Measurements from ENCODE around the gene COL6A2.

Gene COL6A2

DNA sequence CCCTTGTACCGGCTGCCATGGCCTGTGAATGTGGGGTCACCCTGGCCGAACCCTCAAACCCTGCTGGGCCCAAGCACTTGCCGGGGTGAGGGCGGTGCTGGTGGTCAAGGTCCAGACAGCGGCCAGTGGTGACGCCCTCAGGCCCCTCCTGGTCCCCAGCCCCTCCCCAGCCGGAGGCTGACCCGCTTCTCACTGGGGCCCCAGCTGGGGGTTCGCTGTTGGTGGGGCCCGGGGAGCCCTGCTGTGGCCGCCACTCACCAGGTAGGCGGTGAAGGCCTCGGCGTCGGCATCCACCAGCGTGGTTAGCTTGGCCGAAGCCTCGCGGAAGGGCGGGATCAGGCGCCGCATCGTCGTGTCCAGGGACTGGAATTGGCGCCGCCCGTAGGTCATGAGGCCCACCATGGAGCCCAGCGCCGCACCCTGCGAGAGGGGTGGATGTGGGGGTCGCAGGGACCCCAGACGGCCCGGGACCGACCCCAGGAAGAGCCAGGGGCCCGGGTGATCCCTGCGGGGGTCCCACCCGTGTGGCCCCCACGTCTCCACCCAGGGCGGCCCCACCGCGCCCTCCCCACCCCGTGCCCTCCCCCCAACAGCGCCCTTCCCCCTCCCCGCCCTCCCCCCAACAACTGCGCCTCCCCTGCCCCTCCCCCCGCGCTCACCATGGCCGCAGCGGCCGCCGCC is 47.4 kb downstream of the COL6A2 start:
- no peak for DNase-seq

DNA sequence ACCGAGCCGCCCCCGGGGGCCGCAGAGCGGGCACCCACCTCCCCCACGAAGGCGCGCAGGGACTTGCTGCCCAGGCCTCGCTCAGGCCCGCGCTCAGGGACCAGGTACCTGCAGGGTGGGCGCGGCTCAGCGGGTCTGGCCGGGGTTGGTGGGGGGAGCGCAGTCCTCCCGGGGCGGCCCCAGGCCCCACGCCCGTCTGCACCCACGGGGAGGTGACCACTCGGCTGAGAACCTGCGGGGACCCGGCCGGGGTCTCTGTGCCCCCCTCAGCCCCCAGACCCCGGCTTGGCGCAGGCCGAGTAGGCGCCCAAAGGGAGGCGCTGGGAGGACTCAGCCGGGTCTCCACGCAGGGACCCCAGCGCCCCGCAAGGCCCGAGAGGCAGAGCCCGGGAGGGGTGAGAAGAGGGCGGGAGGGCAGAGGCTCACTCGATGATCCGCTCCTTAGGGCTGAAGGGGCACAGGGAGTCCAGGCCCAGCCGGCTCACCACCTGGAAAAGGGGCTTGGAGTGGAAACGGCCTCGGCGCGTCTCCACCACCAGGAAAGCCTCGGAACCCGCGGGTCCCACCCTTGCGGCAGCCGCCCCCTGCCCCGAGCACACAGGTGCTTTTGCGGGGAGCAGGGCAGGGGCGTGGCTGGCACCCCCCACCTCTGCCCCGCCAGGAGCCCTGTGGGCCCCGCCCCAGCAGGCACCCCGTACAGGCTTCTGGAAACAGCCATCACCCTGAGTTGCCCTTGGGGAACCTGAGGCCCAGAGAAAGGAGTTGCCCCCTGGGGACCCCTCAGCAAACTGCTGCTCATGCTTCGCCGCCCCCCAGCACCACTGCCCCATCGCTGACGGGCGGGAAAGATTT is 48.2 kb downstream of the COL6A2 start:
- no peak for DNase-seq

DNA sequence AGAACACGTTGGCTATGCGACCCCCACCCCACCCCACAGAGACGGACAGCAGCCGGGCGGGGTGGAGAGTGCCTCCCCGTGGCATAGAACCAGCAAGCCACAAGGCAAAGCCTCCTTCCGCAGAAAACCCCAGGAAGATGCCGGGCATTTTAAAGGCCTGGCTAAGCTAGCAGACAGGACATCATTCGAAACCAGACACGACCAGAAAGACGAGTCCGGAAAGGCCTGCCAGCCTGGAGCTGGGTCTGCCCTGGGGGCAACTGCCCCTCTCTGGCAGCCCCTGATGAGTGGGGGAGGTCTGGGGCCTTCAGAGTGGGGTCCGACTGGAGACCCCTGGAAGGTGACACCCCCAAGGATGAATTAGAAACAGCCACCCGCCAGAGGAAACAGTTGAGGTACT is 48.9 kb downstream of the COL6A2 start:
- DNase-seq = no peak

GRCh38 chr21:46147429-46147828 is 49.5 kb downstream of the COL6A2 start:
- peak in 1 of 2 donors; percentile 66 for DNase-seq

DNA sequence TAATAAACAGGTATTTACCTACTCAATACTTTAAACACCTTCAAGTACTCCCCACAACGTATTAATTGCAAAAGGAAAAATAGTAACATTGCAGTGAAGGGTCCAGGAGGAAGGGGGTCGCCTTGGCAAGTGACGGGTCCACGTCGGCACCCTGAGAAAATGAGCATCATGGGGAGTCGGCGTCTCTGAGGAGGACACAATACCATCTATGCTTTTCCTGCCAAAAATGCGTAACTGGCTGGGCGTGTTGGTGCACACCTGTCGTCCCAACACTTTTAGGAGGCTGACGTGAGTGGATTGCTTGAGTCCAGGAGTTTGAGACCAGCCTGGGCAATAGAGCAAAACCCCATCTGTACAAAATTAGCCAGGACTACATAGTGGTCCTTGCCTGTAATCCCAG is 50.2 kb downstream of the COL6A2 start:
- DNase-seq = no peak

DNA sequence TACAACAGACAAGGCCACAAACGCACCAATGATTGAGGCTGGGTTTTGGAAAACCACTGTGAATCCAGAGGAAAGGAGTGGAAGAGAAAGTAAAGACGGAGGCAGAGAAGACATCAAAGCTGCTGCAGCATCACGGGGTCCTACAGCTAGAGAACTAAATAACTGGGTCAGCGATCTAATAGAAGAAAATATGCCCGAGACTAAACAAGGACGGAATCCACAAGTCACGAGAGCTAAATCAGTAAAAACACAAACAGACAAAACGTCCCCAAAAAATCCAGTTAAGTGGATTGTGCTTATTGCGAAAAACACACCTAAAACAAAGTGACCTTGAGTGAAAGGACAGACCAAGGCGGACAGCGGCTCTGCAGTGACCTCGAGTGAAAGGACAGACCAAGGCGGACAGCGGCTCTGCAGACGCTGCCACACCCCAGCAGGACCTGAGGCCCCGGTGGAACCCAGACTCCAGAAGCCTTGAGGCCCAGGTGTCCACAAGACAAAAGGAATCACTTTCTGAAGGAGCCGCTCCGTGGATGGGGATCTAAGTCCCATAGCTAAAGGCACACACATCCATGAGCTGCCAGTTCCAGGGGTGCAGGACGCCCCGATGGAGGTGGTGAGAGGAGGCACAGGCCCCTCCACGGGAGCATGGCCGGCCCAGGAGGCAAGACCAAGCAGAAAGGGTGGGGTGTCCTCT is 51.4 kb downstream of the COL6A2 start:
- no peak for DNase-seq

- DNase-seq = no peak
Observed at GRCh38 chr21:46150073-46150472, 52.2 kb downstream of the COL6A2 start.

GRCh38 chr21:46150491-46151121 is 52.7 kb downstream of the COL6A2 start:
- no peak for DNase-seq

GRCh38 chr21:46151261-46151988 is 53.5 kb downstream of the COL6A2 start:
- no peak for DNase-seq

DNA sequence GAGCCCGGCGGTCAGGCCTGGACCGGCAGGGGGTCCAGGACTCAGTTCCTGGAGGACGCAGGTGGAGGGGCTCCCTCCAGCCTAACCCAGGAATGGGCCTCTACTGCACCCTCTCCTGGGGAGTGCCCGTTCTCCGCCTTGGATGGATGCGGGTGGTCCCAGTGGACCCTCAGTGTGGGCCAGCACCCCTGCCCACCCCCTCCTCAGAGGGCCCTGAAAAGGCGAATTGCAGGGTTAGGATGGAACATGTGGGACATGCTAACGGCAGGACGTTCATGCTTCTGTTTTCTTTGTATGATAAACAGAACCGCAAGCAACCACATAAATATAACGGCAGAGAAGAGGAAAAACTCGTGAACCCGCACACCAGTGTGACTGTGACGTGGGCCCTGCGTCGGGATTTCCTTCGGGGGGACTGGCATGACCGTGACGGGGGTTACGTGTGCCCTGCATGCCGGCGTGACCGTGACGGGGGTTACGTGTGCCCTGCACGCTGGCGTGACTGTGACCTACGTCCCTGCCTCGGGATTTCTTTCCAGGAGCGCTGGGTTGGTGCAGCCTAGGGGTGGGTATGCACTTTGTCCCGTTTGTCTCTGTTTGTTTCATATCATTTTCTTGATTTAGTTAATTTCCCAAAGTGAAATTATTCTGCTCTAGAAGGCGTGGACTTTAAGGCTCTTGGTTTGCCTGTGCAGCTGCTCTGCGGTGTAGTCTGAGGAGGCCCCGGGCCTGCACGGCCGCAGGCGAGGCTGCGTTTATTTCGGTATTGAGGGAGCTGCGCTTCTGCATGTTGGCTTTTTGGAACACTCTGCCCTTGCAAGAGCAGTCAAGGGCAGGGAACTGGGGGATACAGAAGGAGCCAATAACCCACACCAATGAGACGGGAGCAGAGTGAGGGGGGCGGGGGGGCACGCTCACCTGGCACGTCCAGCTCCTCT is 54.3 kb downstream of the COL6A2 start:
- DNase-seq = no peak

GRCh38 chr21:46152927-46153246 is 55.0 kb downstream of the COL6A2 start:
- no peak for DNase-seq

DNA sequence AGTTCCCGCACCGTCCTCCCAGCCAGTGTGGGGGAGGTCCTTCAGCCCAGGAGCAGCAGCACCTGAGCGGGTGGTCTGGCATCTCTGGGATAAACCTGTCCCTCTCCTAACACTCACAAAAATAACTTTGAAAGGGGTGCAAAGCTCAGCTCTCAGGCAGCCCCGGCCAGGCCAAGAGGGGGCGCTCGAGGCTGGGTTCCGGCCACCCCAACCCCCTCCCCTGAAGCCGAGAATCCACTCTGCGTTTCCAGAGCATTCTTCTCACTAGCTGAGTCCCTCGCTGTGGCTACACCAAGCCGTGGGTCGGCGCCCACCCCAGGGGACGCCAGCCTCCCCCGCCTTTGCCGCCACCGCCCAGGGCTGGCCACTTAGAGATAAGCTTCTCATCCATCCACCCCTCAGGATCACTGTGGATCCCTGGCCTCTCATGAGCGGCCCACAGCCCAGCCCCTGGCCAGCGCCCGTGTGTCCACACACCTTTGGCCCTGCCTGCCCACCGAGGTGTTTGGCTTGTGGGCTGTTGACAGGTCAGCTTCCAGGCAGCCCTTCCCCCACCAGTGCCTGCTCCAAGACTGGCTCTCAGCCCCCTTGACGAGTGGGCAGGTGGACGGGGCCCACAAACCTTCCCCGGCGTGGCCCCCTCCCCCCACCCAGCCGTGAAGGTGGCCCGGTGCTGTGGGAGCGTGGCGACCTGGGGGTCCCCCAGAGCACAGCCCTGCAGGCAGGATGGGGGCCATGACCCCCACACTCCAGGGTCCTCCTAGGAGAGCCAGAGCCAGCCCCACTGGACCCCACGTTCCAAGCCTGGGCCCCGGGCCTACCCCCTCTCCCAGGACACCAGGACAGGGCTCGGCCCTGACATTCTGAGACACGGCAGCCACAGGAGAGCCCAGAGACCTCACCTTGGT is 55.6 kb downstream of the COL6A2 start:
- DNase-seq = peak; percentile 18 to 48

DNA sequence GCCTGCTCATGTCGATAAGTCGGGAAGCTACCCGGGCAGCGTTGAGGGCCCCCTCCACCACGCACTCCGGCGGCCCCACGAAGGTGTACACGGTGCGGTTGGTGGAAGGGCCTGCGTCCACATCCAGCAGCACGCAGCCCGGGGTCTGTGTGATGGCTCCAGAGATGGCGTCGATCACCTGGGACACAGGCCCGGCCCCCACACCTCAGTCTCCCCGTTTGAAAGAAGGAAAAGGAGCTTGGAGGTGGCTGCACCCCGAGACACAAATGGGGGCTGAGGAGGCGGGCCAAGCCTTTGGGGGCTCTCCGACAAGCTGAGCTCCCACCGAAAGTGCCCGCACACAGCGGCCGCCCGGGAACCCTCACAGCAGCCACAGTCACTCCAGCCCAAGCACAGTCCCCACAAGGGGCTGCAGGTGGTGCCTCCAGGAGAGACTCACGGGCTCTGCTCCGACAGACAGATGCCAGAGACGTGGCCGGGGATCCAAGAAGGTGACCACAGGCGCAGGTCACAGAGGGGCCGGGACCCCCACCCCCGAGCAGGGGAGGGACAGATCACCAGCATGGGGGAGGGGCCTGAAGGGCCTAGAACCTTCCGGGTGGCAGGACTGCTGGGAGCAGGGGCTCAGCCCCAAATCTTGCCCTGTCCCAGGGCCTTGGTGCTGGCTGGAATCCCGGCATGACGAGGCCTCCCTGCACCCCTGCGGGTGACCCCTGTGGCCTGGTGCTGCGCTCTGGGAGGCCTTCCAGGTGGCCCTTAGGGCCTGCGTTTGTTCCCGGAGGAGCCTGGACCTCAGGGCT is 56.4 kb downstream of the COL6A2 start:
- DNase-seq = no peak

DNA sequence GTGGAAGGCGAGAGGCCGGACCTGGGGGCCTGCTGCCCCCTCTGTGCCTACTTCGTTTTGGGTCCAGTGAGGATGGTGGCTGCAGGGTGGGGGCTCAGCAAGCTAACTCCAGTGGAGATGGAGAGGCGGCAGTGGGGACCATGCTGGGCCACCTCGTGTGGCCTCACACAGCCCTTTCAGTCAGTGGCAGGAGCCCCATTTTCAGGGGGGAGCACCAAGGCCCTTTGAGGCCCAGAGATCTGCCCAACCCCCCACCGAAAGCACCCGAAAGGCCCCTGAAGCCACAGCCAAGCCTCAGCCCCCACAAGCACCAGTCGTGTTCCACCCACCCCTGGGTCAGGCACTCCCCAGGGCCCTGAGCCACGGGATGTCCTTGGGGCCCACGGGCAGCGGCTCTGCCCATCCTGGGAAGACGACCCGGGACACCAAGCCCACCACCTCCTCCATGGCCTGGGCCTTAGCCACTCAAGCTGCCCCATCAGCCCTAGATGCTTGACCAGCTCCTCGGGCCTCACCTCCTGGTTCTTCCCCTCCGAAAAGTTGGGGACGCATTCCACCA is 57.1 kb downstream of the COL6A2 start:
- no peak for DNase-seq

DNA sequence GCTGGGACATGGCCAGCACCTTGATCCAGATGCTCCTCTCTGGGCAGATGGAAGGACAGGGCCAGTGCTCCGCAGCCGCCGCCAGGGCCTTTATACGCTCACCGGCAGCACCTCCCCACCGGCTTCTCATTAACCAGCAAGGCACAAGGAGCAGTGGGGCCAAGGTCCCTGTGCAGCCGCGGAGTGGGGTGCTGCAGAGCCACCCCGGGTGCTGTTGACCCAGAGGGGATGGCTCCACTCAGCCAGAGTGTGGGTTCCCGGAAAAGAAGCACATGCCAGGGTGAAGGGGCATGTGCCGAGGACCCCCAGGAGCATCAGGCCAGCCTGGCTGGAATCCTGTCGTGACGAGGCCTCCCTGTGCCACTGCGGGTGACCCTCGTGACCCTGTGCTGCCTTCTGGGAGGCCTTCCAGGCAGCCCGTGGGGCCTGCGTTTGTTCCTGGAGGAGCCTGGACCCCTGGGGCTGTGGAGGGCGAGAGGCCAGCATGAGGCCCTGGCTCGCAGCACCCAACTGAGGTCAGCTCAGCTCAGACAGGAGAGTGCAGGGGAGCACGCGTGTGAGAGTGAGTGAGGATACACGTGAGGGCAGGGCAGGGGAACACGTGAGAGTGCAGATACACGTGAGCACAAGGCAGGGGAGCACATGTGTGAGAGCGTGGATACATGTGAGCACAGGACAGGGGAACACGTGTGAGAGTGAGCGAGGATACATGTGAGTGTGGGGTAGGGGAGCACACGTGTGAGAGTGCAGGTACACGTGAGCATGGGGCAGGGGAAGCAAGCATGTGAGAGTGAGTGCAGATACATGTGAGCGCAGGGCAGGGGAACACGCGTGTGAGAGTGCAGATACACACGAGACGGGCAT is 57.8 kb downstream of the COL6A2 start, which contains the start of gene FTCD:
Gene FTCD, minus strand, starts transcription at position 66 of the 864 bp plus-strand sequence. Its CDS starts 56 bp downstream, at position 10.
- no peak for DNase-seq

- DNase-seq = no peak
Observed at GRCh38 chr21:46156378-46156645, 58.4 kb downstream of the COL6A2 start.

- DNase-seq = no peak
Observed at GRCh38 chr21:46156678-46157077, 58.8 kb downstream of the COL6A2 start.

DNA sequence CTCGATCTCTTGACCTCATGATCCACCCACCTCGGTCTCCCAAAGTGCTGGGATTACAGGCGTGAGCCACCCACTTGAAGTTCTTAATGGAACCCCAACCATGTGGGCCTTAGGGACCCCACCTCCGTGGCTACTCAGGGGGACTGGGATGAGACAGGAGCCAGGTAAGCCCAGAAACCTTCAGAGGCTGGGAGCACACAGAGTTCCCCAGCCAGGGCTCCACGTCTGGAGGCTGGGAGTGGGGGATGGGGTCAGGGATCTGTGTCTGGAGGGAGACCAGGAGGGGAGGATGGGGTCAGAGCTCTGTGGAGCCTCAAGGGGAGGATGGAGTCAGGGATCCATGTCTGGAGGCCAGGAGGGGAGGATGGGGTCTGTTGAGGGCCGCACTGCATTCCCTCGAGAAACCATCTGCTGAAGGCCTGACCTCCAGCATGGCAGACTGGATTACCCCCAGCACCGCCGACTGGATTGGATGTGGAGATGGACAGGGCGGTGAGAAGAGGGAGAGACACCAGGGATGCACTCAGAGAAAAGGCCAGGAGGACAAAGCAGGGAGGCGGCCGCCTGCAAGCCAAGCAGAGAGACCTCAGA is 59.6 kb downstream of the COL6A2 start:
- DNase-seq = no peak

Data from CD4-positive, alpha-beta T cell treated with Interferon alpha-2 for 1 hour (primary cell).